SK-N-SH treated with all-trans-retinoic acid at 6 μM for 48 hours (cell line): ENCODE data around the gene FANCI.
A peak's percentile ranks its signal among the peaks of the same experiment; 100 is the strongest.

Experiments
- ATAC-seq: fragments of 200-7000 bp; cut with Tn5 transposase; 3 replicates; pipeline ENCODE4 v1.9.1; 2020; ENCODE audit warnings: mild to moderate bottlenecking, moderate library complexity
- ARNTL ChIP-seq: fragments of 450-650 bp; formaldehyde crosslinking; IDR thresholded peaks from 2 replicates; pipeline ENCODE4 v1.5.0; 2020; ENCODE audit warnings: low read depth, mild to moderate bottlenecking, moderate library complexity, borderline replicate concordance
- BACH2 ChIP-seq: fragments of 250-450 bp; sonication (Bioruptor Pico); IDR thresholded peaks from 2 replicates; pipeline ENCODE4 v1.9.0; 2021; ENCODE audit warnings: mild to moderate bottlenecking, borderline replicate concordance
- CREB5 ChIP-seq: fragments of 250-450 bp; sonication (Bioruptor Pico); IDR thresholded peaks from 2 replicates; pipeline ENCODE4 v1.5.1; 2020; ENCODE audit warnings: low read depth, mild to moderate bottlenecking, moderate library complexity
- CSDC2 ChIP-seq: fragments of 250-450 bp; sonication (Bioruptor Pico); IDR thresholded peaks from 2 replicates; pipeline ENCODE4 v1.5.0; 2020; ENCODE audit warnings: mild to moderate bottlenecking, moderate library complexity
- CSRNP3 ChIP-seq: fragments of 250-450 bp; sonication (Bioruptor Pico); IDR thresholded peaks from 2 replicates; pipeline ENCODE4 v1.5.1; 2021; ENCODE audit warnings: mild to moderate bottlenecking, moderate library complexity
- ESRRG ChIP-seq: fragments of 250-450 bp; sonication (Bioruptor Pico); IDR thresholded peaks from 2 replicates; pipeline ENCODE4 v1.6.1; 2021; ENCODE audit warnings: mild to moderate bottlenecking
- GLIS3 ChIP-seq: fragments of 250-450 bp; sonication (Bioruptor Pico); IDR thresholded peaks from 2 replicates; pipeline ENCODE4 v1.5.0; 2020; ENCODE audit warnings: mild to moderate bottlenecking, moderate library complexity
- ISL1 ChIP-seq: fragments of 250-450 bp; sonication (Bioruptor Pico); IDR thresholded peaks from 2 replicates; pipeline ENCODE4 v2.1.2; 2022; ENCODE audit warnings: mild to moderate bottlenecking, moderate library complexity
- OSR1 ChIP-seq: fragments of 250-450 bp; sonication (Bioruptor Pico); IDR thresholded peaks from 2 replicates; pipeline ENCODE4 v1.8.0; 2022; ENCODE audit warnings: moderate library complexity, mild to moderate bottlenecking, inconsistent platforms
- PATZ1 ChIP-seq: fragments of 250-450 bp; sonication (Bioruptor Pico); IDR thresholded peaks from 2 replicates; pipeline ENCODE4 v1.8.0; 2020; ENCODE audit warnings: mild to moderate bottlenecking, moderate library complexity, borderline replicate concordance
- POU6F1 ChIP-seq: fragments of 250-450 bp; sonication (Bioruptor Pico); IDR thresholded peaks from 2 replicates; pipeline ENCODE4 v1.8.0; 2021; ENCODE audit warnings: low read depth, mild to moderate bottlenecking, moderate library complexity, borderline replicate concordance
- PPARA ChIP-seq: fragments of 250-450 bp; sonication (Bioruptor Pico); IDR thresholded peaks from 2 replicates; pipeline ENCODE4 v1.5.0; 2020; ENCODE audit warnings: mild to moderate bottlenecking, borderline replicate concordance
- RARB ChIP-seq: fragments of 250-450 bp; sonication (Bioruptor Pico); IDR thresholded peaks from 2 replicates; pipeline ENCODE4 v1.8.0; 2021; ENCODE audit warnings: mild to moderate bottlenecking, moderate library complexity
- SNAI2 ChIP-seq: fragments of 250-450 bp; sonication (Bioruptor Pico); IDR thresholded peaks from 2 replicates; pipeline ENCODE4 v1.5.0; 2020; ENCODE audit warnings: mild to moderate bottlenecking, moderate library complexity
- TCF4 ChIP-seq: fragments of 250-450 bp; sonication (Bioruptor Pico); IDR thresholded peaks from 2 replicates; pipeline ENCODE4 v1.8.0; 2021; ENCODE audit warnings: mild to moderate bottlenecking, moderate library complexity, borderline replicate concordance
- ZC3H10 ChIP-seq: fragments of 250-450 bp; sonication (Bioruptor Pico); IDR thresholded peaks from 2 replicates; pipeline ENCODE4 v1.5.1; 2021; ENCODE audit warnings: mild to moderate bottlenecking, moderate library complexity
- ZFP3 ChIP-seq: fragments of 250-450 bp; sonication (Bioruptor Pico); IDR thresholded peaks from 2 replicates; pipeline ENCODE4 v1.5.0; 2020; ENCODE audit warnings: mild to moderate bottlenecking, moderate library complexity
- ZFP30 ChIP-seq: fragments of 450-650 bp; formaldehyde crosslinking; IDR thresholded peaks from 2 replicates; pipeline ENCODE4 v1.5.0; 2022; ENCODE audit warnings: mild to moderate bottlenecking, moderate library complexity
- ZNF565 ChIP-seq: fragments of 450-650 bp; formaldehyde crosslinking; conservative IDR thresholded peaks from 2 replicates; pipeline ENCODE4 v1.5.0; 2020; ENCODE audit warnings: low read depth, mild to moderate bottlenecking, moderate library complexity
- ZNF70 ChIP-seq: fragments of 450-650 bp; formaldehyde crosslinking; IDR thresholded peaks from 2 replicates; pipeline ENCODE4 v1.5.0; 2020; ENCODE audit warnings: mild to moderate bottlenecking, moderate library complexity
- ZNF8 ChIP-seq: fragments of 450-650 bp; formaldehyde crosslinking; IDR thresholded peaks from 2 replicates; pipeline ENCODE4 v1.5.0; 2020; ENCODE audit warnings: mild to moderate bottlenecking, moderate library complexity

The FANCI gene

GRCh38 chr15:89358755-89359439 lies 115.1 kb downstream of the FANCI start:
- no peak for TF ChIP-seq TCF4 (CRISPR knock-in tag)
- TF ChIP-seq CSRNP3 (CRISPR knock-in tag) = no peak
- no peak for TF ChIP-seq ISL1 (CRISPR knock-in tag)
- TF ChIP-seq PPARA (CRISPR knock-in tag) = no peak
- TF ChIP-seq SNAI2 (CRISPR knock-in tag) = no peak
- no peak for TF ChIP-seq OSR1 (CRISPR knock-in tag)
- no peak for TF ChIP-seq ZC3H10 (CRISPR knock-in tag)
- TF ChIP-seq ZNF70 (CRISPR knock-in tag) = no peak
- TF ChIP-seq RARB = no peak
- TF ChIP-seq ZNF8 (CRISPR knock-in tag) = no peak
- no peak for TF ChIP-seq CSDC2 (CRISPR knock-in tag)
- no peak for TF ChIP-seq ESRRG (CRISPR knock-in tag)
- TF ChIP-seq ARNTL (CRISPR knock-in tag) = no peak
- ATAC-seq = peak; percentile 84

- no peak for ATAC-seq
- TF ChIP-seq ARNTL (CRISPR knock-in tag) (no peak), GLIS3 (CRISPR knock-in tag) (no peak)
Measured at GRCh38 chr15:89359471-89360293, 115.9 kb downstream of the FANCI start.

- no peak for ATAC-seq
- TF ChIP-seq BACH2 (CRISPR knock-in tag) = no peak
- no peak for TF ChIP-seq ZFP30
- TF ChIP-seq ZFP3 = no peak
- no peak for TF ChIP-seq RARB
- TF ChIP-seq GLIS3 (CRISPR knock-in tag) = no peak
- TF ChIP-seq TCF4 (CRISPR knock-in tag) = no peak
- no peak for TF ChIP-seq ZC3H10 (CRISPR knock-in tag)
- no peak for TF ChIP-seq CSDC2 (CRISPR knock-in tag)
- TF ChIP-seq SNAI2 (CRISPR knock-in tag) = no peak
- no peak for TF ChIP-seq ESRRG (CRISPR knock-in tag)
- TF ChIP-seq OSR1 (CRISPR knock-in tag) = no peak
- no peak for TF ChIP-seq PATZ1
- no peak for TF ChIP-seq ARNTL (CRISPR knock-in tag)
- no peak for TF ChIP-seq ZNF565 (CRISPR knock-in tag)
- no peak for TF ChIP-seq ZNF8 (CRISPR knock-in tag)
- no peak for TF ChIP-seq CREB5 (CRISPR knock-in tag)
- TF ChIP-seq POU6F1 (CRISPR knock-in tag) = no peak
- no peak for TF ChIP-seq CSRNP3 (CRISPR knock-in tag)
- TF ChIP-seq ISL1 (CRISPR knock-in tag) = no peak
- TF ChIP-seq PPARA (CRISPR knock-in tag) = no peak
- TF ChIP-seq, all 23 proteins: peak for 0
Measured at GRCh38 chr15:89360294-89360971, 116.7 kb downstream of the FANCI start.
